Loucy (cell line): Measurements from ENCODE around the gene TTC13.

ENCODE experiments used
- CTCF ChIP-seq: fragments of 200-600 bp; sonication (generic); conservative IDR thresholded peaks from 2 replicates; pipeline ENCODE4 v1.5.1; 2014; ENCODE audit warnings: mild to moderate bottlenecking, antibody characterized with exemption, low read length
- EZH2phosphoT487 ChIP-seq: fragments of 200-600 bp; IDR thresholded peaks from 2 replicates; pipeline ENCODE4 v1.6.1; 2018; ENCODE audit warnings: antibody characterized with exemption, mild to moderate bottlenecking, moderate library complexity, borderline replicate concordance

DNA sequence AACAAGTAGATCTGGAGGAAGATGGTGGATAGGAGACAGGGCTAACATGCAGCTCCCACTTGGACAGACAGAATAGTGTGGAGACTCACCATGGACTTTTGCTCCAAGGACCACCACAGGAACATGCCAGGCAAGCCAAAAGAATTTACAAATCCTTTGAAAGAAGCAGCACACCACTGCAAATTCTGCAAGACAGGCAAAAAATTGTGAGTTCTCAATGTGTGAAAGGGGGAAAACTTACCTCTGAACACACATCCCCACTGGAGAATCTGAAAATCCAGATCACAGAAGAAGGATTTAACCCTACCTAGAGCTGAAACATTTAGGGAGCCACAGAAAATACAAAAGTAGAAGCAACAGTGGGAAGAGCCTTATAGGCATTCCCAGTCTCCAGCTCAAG lies 23.2 kb upstream of the TTC13 start:
- TF ChIP-seq CTCF = no peak
- no peak for TF ChIP-seq EZH2phosphoT487
